ENCODE results near the gene SUSD6. TPM values are rescaled to one million over a fixed set of nuclear protein-coding genes. Genes with fewer than 3 reads are reported as not detected.

The SUSD6 gene
- total and polyA plus RNA-seq, 2 donors (not counting 1 experiment from before 2014, with no cell fraction given): 62.3 to 97.8 TPM

- Histone ChIP-seq H2AFZ (ENCODE audit: insufficient read depth, low read depth, low read length, poor library complexity, severe bottlenecking) (peak overlapping the region; percentile 27), H3K4me1 (ENCODE audit: control insufficient read depth in 2 of 2, insufficient read depth in 2 of 2, low read length in 2 of 2) (peaks cover 63 to 75% of the 10 kb centered on the region in 2 donors), H3K4me2 (replicated peaks; ENCODE audit: low read depth, low read length, poor library complexity, severe bottlenecking) (peak overlapping the region; percentile 75), H3K27ac (ENCODE audit: low read length in 2 of 2) (peak overlapping the region; percentile 78 to 93), H3K9me3 (ENCODE audit: control extremely low read depth in 1 of 3, control insufficient read depth in 2 of 3, insufficient read depth in 1 of 3, low read length in 2 of 3) (no peaks in the 10 kb centered on the region), H3K4me3 (ENCODE audit: control extremely low read depth in 1 of 5, extremely low read depth in 1 of 5, insufficient read depth in 1 of 5, low read depth in 2 of 5, low read length in 4 of 5) (peak overlapping the region in 2 of 5 experiments; percentile 29 to 34), H3K36me3 (replicated peaks in 1 of 2; ENCODE audit: control extremely low read depth in 1 of 2, control insufficient read depth in 1 of 2, extremely low read depth in 1 of 2, insufficient read depth in 2 of 2, low read length in 1 of 2) (peaks cover 6 to 7% of the 10 kb centered on the region in 2 experiments), H3K9ac (ENCODE audit: low read length) (peak overlapping the region; percentile 48), H4K20me1 (ENCODE audit: control insufficient read depth, insufficient read depth, low read length, poor library complexity, severe bottlenecking) (peaks cover 90% of the 10 kb centered on the region), H3K79me2 (ENCODE audit: control insufficient read depth, insufficient read depth, low read length) (peaks cover 100% of the 10 kb centered on the region), H3K27me3 (replicated peaks in 1 of 4; ENCODE audit: control extremely low read depth in 1 of 4, control insufficient read depth in 3 of 4, insufficient read depth in 4 of 4, low read length in 3 of 4) (no peaks in the 10 kb centered on the region)
- TF ChIP-seq EZH2 (IDR thresholded peaks at IDR 0.05; ENCODE audit: borderline replicate concordance, insufficient read depth, low read depth, low read length, poor library complexity, severe bottlenecking): no peak
- no peak for TF ChIP-seq CTCF (IDR thresholded peaks at IDR 0.05)
- Mint-ChIP-seq H3K4me1 (peaks cover 89% of the 10 kb centered on the region), H3K4me3 (peak overlapping the region; percentile 71), H3K27me3 (no peaks in the 10 kb centered on the region), H3K27ac (peak overlapping the region; percentile 89), H3K9me3 (ENCODE audit: insufficient read depth) (no peaks in the 10 kb centered on the region)
- 54% methylated on average over 8 of the region's 10 CpGs for WGBS (ENCODE audit: insufficient coverage)
- ATAC-seq (ENCODE audit: low read depth): peak; percentile 74
- CTCF ChIA-PET: interaction anchor here (0.8 to 2.2 kb wide), 4 partner anchors 12 to 74 kb away, joined by 3 to 9 read pairs (median 3); partner anchors contain the start of gene SUSD6
- POLR2A ChIA-PET: interaction anchor here (0.7 to 2.0 kb wide), 3 partner anchors 12 to 21 kb away, joined by 5 to 9 read pairs (median 6); no protein-coding TSS in a partner anchor
- intact Hi-C loops (cut with micrococcal nuclease): loop anchor here (2.0 to 5.0 kb wide), 3 partner anchors 20 to 41 kb away; partner anchors contain the start of gene SUSD6
- DNase-seq: peak; percentile 73
Observed at GRCh38 chr14:69652942-69653684, 41.7 kb downstream of the SUSD6 start.

GRCh38 chr14:69654116-69654515, 42.7 kb downstream of the SUSD6 start:
- Mint-ChIP-seq H3K27me3 (no peaks in the 10 kb centered on the region), H3K4me3 (peak overlapping the region; percentile 15), H3K9me3 (ENCODE audit: insufficient read depth) (no peaks in the 10 kb centered on the region), H3K27ac (peak overlapping the region; percentile 38), H3K4me1 (peaks cover 83% of the 10 kb centered on the region)
- Histone ChIP-seq H2AFZ (ENCODE audit: insufficient read depth, low read depth, low read length, poor library complexity, severe bottlenecking) (no peak overlapping the region), H3K4me3 (ENCODE audit: control extremely low read depth in 1 of 5, extremely low read depth in 1 of 5, insufficient read depth in 1 of 5, low read depth in 2 of 5, low read length in 4 of 5) (no peak overlapping the region), H3K4me2 (replicated peaks; ENCODE audit: low read depth, low read length, poor library complexity, severe bottlenecking) (no peak overlapping the region), H3K79me2 (ENCODE audit: control insufficient read depth, insufficient read depth, low read length) (peaks cover 100% of the 10 kb centered on the region), H3K36me3 (replicated peaks in 1 of 2; ENCODE audit: control extremely low read depth in 1 of 2, control insufficient read depth in 1 of 2, extremely low read depth in 1 of 2, insufficient read depth in 2 of 2, low read length in 1 of 2) (peaks cover 10 to 17% of the 10 kb centered on the region in 2 experiments), H3K9ac (ENCODE audit: low read length) (no peak overlapping the region), H3K9me3 (ENCODE audit: control extremely low read depth in 1 of 3, control insufficient read depth in 2 of 3, insufficient read depth in 1 of 3, low read length in 2 of 3) (no peaks in the 10 kb centered on the region), H4K20me1 (ENCODE audit: control insufficient read depth, insufficient read depth, low read length, poor library complexity, severe bottlenecking) (peaks cover 88% of the 10 kb centered on the region), H3K27ac (ENCODE audit: low read length in 2 of 2) (peak overlapping the region in 1 of 2 donors; percentile 93), H3K4me1 (ENCODE audit: control insufficient read depth in 2 of 2, insufficient read depth in 2 of 2, low read length in 2 of 2) (peaks cover 53 to 65% of the 10 kb centered on the region in 2 donors), H3K27me3 (replicated peaks in 1 of 4; ENCODE audit: control extremely low read depth in 1 of 4, control insufficient read depth in 3 of 4, insufficient read depth in 4 of 4, low read length in 3 of 4) (no peaks in the 10 kb centered on the region)
- WGBS (ENCODE audit: insufficient coverage): no CpG with 5 or more reads among the region's 3 CpGs
- no peak for TF ChIP-seq EZH2 (IDR thresholded peaks at IDR 0.05; ENCODE audit: borderline replicate concordance, insufficient read depth, low read depth, low read length, poor library complexity, severe bottlenecking)
- TF ChIP-seq CTCF (IDR thresholded peaks at IDR 0.05): no peak
- ATAC-seq (ENCODE audit: low read depth) (no peak), DNase-seq (no peak)
- CTCF ChIA-PET: interaction anchor here (0.6 to 2.2 kb wide), 3 partner anchors 11 to 42 kb away, joined by 3 to 9 read pairs (median 3); partner anchors contain the start of gene SUSD6
- intact Hi-C loops (cut with micrococcal nuclease): loop anchor here (5.0 kb wide), 2 partner anchors 38 to 42 kb away; partner anchors contain the start of gene SUSD6
- POLR2A ChIA-PET: no interaction called here

Measured in B cell (primary cell).